Spleen (tissue), 11 donors: Measurements from ENCODE around the gene PTPRM. TPM values are rescaled to one million over a fixed set of nuclear protein-coding genes. Genes with fewer than 3 reads are reported as not detected.

Experiments used
- DNase-seq: peaks from one replicate; pipeline ENCODE4 v3.0.0-alpha.2; 2020
- H3K27ac ChIP-seq, 8 donors: fragments of 200-600 bp; sonication (generic) in 7 of 8; 1 replicate in 4 of 8; 2 replicates in 4 of 8; pipeline versions ENCODE4 v1.5.0 to v1.8.0; 2016 to 2021; ENCODE audit warnings: inconsistent platforms in 4 of 8, mild to moderate bottlenecking in 4 of 8, moderate library complexity in 1 of 8
- H3K27me3 ChIP-seq, 7 donors: fragments of 200-600 bp; sonication (generic) in 6 of 7; replicated peaks in 1 of 7; 1 replicate in 4 of 7; 2 replicates in 3 of 7; pipeline versions ENCODE4 v1.5.0 to v1.8.0; 2016 to 2021; ENCODE audit warnings: inconsistent platforms in 3 of 7, mild to moderate bottlenecking in 1 of 7
- H3K36me3 ChIP-seq, 6 donors: fragments of 200-600 bp; sonication (generic) in 5 of 6; 1 replicate in 4 of 6; 2 replicates in 2 of 6; pipeline versions ENCODE4 v1.5.0 to v1.8.0; 2016 to 2021; ENCODE audit warnings: inconsistent platforms in 2 of 6
- H3K4me1 ChIP-seq, 6 donors: fragments of 200-600 bp; sonication (generic) in 5 of 6; 1 replicate in 3 of 6; 2 replicates in 3 of 6; pipeline versions ENCODE4 v1.5.0 to v1.8.0; 2016 to 2021; ENCODE audit warnings: inconsistent platforms in 3 of 6
- H3K4me3 ChIP-seq, 8 donors: fragments of 200-600 bp; sonication (generic) in 7 of 8; 1 replicate in 4 of 8; 2 replicates in 4 of 8; pipeline versions ENCODE4 v1.5.0 to v1.8.0; 2016 to 2021; ENCODE audit warnings: inconsistent platforms in 4 of 8, mild to moderate bottlenecking in 4 of 8, moderate library complexity in 2 of 8
- H3K9me3 ChIP-seq, 8 donors: fragments of 200-600 bp; sonication (generic) in 7 of 8; 1 replicate in 4 of 8; 2 replicates in 4 of 8; pipeline versions ENCODE4 v1.5.0 to v1.8.0; 2016 to 2021; ENCODE audit warnings: inconsistent platforms in 4 of 8
- POLR2A ChIP-seq, 3 donors: fragments of 450-650 bp; IDR thresholded peaks; one replicate each; pipeline ENCODE4 v1.5.1; 2017; ENCODE audit warnings: antibody characterized with exemption in 3 of 3, mild to moderate bottlenecking in 1 of 3
- POLR2AphosphoS5 ChIP-seq, 3 donors: sonication (generic); formaldehyde crosslinking; IDR thresholded peaks; one replicate each; pipeline ENCODE4 v1.5.1; 2017; ENCODE audit warnings: antibody characterized with exemption in 3 of 3
- WGBS, 5 donors: extraction: QIAGEN DNeasy Blood & Tissue Kit in 3 of 5; methylation state at CpG; one replicate each; pipeline versions ENCODE4 v1.1.5 to v1.1.7; 2013 to 2018; 5-methylcytosine and 5-hydroxymethylcytosine counted together
- intact Hi-C: fragments of 100-400 bp; cut with DNase I; formaldehyde crosslinking; loops from one replicate; pipeline ENCODE4 v1.15.0; 2023; ENCODE audit warnings: low total_unique reads
- polyA plus RNA-seq, 3 donors: library from polyadenylated mRNA; stranded (reverse); fragments of 200-250 nt; gene quantifications; one replicate each; pipeline ENCODE4 v1.2.1, GENCODE V29; 2013
- total RNA-seq, 7 donors: library from RNA; depleted of rRNA in 3 of 7; stranded (reverse); fragments of >200 nt in 3 of 7; fragmentation: NEBNext Ultra II Directional in 4 of 7; extraction: Animal tissue kit (Norgen Biotek cat#: 25700) in 4 of 7; gene quantifications; one replicate each; pipeline versions ENCODE4 v1.1.0 to v1.2.1, GENCODE V29; 2016 to 2021
- TF ChIP-seq, protein P1 (sequence below), 11 experiments: fragments of 200-600 bp in 7 of 11; fragments of 450-650 bp in 4 of 11; sonication (generic) in 4 of 11; IDR thresholded peaks in 8 of 11; conservative IDR thresholded peaks in 3 of 11; 1 replicate in 7 of 11; 2 replicates in 4 of 11; pipeline versions ENCODE4 v1.4.0 to v1.8.0; 2016 to 2021; ENCODE audit warnings: antibody characterized with exemption in 11 of 11, inconsistent platforms in 4 of 11, mild to moderate bottlenecking in 1 of 11
- donor health status: healthy with polysubstance abuse.
- donor health status: DM: no; HTN: no; CAD: no; lungs with moderate emphysema.
- donor health status: DM: no; HTN: no; CAD: no.
- donor health status: Bipolar disorder and iron deficiency.
- donor health status: healthy.
- donor health status: DM: no; HTN: no; CAD: no.
- donor health status: DM: yes; HTN: yes; CAD: no.

The PTPRM gene
- total and polyA plus RNA-seq, 10 donors, result 23.5 to 97.8 (median 62.8) TPM

DNA sequence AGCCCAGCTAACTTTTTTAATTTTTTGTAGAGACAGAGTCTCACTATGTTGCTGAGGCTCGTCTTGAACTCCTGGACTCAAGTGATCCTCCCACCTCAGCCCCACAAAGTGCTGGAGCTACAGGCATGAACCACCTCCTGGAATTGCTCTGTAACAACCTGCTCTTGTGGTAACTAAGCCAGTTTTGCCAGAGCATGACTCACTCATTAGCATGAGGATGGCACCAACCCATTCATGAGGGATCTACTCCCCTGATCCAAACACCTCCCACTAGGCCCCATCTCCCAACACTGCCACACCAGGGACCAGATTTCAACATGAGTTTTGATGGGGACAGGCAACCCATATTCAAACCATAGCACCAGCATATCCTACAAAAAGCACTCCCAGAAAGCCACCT is 693.2 kb downstream of the PTPRM start:
- H3K4me3 ChIP-seq, result no peak overlapping the region
- whole genome bisulfite sequencing, 5 donors, result 90 to 100% (median 93%) methylated on average over 1 of the region's 1 CpG
- H3K27ac ChIP-seq, result no peak overlapping the region
- intact Hi-C loops, result no loop called here
- TF ChIP-seq POLR2AphosphoS5 (IDR thresholded peaks at IDR 0.05) (no peak), POLR2A (IDR thresholded peaks at IDR 0.05) (no peak)
- TF ChIP-seq, protein P1, sequence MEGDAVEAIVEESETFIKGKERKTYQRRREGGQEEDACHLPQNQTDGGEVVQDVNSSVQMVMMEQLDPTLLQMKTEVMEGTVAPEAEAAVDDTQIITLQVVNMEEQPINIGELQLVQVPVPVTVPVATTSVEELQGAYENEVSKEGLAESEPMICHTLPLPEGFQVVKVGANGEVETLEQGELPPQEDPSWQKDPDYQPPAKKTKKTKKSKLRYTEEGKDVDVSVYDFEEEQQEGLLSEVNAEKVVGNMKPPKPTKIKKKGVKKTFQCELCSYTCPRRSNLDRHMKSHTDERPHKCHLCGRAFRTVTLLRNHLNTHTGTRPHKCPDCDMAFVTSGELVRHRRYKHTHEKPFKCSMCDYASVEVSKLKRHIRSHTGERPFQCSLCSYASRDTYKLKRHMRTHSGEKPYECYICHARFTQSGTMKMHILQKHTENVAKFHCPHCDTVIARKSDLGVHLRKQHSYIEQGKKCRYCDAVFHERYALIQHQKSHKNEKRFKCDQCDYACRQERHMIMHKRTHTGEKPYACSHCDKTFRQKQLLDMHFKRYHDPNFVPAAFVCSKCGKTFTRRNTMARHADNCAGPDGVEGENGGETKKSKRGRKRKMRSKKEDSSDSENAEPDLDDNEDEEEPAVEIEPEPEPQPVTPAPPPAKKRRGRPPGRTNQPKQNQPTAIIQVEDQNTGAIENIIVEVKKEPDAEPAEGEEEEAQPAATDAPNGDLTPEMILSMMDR (IDR thresholded peaks at IDR 0.05 in 8 of 11, conservative IDR thresholded peaks at IDR 0.05 in 3 of 11), result no peak
- no peaks in the 10 kb centered on the region for H3K27me3 ChIP-seq
- H3K36me3 ChIP-seq, result no peaks in the 10 kb centered on the region
- no peak for DNase-seq
- H3K9me3 ChIP-seq, result no peaks in the 10 kb centered on the region
- no peaks in the 10 kb centered on the region for H3K4me1 ChIP-seq

DNA sequence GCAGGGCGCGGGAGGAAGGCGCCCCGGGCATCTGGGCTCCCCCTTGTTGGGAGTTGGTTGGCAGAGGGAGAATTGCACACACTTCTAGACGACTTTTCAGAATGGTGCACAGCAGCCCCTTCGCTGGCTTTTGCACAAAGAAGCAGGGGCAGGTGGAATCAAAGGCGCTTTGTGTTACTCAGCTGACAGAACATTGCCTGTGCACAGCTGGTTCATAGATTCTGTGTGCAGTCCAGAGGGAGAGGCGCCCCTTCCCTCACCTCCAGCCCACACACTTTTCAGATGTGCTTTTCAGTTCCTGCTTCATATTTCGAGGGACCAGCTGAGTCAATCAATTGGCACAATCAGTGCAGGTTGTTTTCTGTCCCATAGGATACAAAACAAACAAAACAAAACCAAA is 693.7 kb downstream of the PTPRM start:
- no peak for DNase-seq
- no peaks in the 10 kb centered on the region for H3K4me1 ChIP-seq

DNA sequence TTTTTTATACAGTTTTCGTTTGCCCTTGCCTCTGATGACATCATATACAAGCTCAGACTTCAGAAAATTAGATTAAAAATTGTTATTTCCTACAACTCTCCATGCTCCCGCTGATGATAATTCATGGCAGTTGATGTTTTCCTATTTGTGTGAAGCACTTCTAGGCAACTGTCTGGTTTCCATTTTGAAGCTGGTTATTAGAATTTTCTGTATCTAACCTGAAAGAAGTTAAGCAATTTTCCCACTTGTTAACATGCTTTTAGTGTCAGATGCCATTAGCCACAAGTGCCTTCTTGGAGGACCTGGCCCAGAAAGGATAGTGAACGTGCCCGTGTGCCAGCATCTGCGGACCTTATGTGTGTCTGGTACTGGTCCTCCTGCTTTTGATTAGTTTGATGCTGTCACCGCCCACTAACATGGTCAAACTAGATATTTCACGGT is 694.6 kb downstream of the PTPRM start:
- TF ChIP-seq POLR2A (IDR thresholded peaks at IDR 0.05), result no peak
- TF ChIP-seq, protein P1 (IDR thresholded peaks at IDR 0.05 in 8 of 11, conservative IDR thresholded peaks at IDR 0.05 in 3 of 11), result no peak
- no peak for TF ChIP-seq POLR2AphosphoS5 (IDR thresholded peaks at IDR 0.05)
- no peaks in the 10 kb centered on the region for H3K9me3 ChIP-seq
- no peak overlapping the region for H3K4me3 ChIP-seq
- intact Hi-C loops, result no loop called here
- H3K27me3 ChIP-seq, result no peaks in the 10 kb centered on the region
- no peak for DNase-seq
- H3K27ac ChIP-seq, result no peak overlapping the region
- H3K4me1 ChIP-seq, result no peaks in the 10 kb centered on the region
- WGBS, 5 donors, result 88 to 95% (median 90%) methylated on average over 7 of the region's 7 CpGs
- no peaks in the 10 kb centered on the region for H3K36me3 ChIP-seq

More for the DNA sequence above, 693.7 kb downstream of the PTPRM start:
- Histone ChIP-seq H3K4me3 (no peak overlapping the region), H3K36me3 (no peaks in the 10 kb centered on the region), H3K9me3 (no peaks in the 10 kb centered on the region), H3K27ac (no peak overlapping the region), H3K27me3 (no peaks in the 10 kb centered on the region)
- TF ChIP-seq POLR2A (IDR thresholded peaks at IDR 0.05) (no peak), POLR2AphosphoS5 (IDR thresholded peaks at IDR 0.05) (no peak)
- TF ChIP-seq, protein P1 (IDR thresholded peaks at IDR 0.05 in 8 of 11, conservative IDR thresholded peaks at IDR 0.05 in 3 of 11), result no peak
- intact Hi-C loops, result no loop called here
- WGBS, 5 donors, result 75 to 90% (median 80%) methylated on average over 8 to 9 of the region's 9 CpGs

DNA sequence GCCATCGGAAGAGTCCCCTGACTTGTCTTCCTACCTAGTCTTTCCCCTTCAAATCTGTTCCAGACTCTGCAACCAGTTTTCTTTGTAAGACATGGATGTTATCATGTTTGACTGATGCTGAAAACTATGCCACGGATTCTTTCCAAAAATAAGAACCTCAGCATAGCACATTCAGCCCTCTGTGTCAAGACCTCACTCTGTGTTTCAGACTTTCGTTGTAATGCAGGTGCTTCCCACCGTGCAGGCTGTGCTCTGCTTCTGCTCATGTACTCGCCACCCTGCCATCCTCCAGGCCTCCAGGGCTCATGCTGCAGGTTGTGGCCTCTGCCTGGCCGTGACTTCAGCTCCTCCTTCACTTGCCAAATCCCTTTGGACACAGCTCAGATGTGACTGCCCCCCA is 695.1 kb downstream of the PTPRM start:
- no peaks in the 10 kb centered on the region for H3K36me3 ChIP-seq
- TF ChIP-seq POLR2AphosphoS5 (IDR thresholded peaks at IDR 0.05), result no peak
- TF ChIP-seq POLR2A (IDR thresholded peaks at IDR 0.05), result no peak
- TF ChIP-seq, protein P1 (IDR thresholded peaks at IDR 0.05 in 8 of 11, conservative IDR thresholded peaks at IDR 0.05 in 3 of 11), result no peak
- H3K4me3 ChIP-seq, result no peak overlapping the region
- no peaks in the 10 kb centered on the region for H3K27me3 ChIP-seq
- no peak for DNase-seq
- H3K27ac ChIP-seq, result no peak overlapping the region
- H3K4me1 ChIP-seq, result no peaks in the 10 kb centered on the region
- intact Hi-C loops, result no loop called here
- H3K9me3 ChIP-seq, result no peaks in the 10 kb centered on the region
- WGBS, 5 donors, result 71 to 90% (median 81%) methylated on average over 6 of the region's 6 CpGs
